GM12875 (cell line): ENCODE data around the gene PLS1.

ENCODE experiments used
- H3K4me3 ChIP-seq: one replicate; pipeline ENCODE4 v1.5.1; 2011; ENCODE audit warnings: low read depth, low read length, control low read depth
- TF ChIP-seq, protein P1 (sequence below): IDR thresholded peaks from 2 replicates; pipeline ENCODE4 v1.5.1; 2011; ENCODE audit warnings: low read depth, mild to moderate bottlenecking, control low read depth, inconsistent platforms, low read length, moderate library complexity, borderline replicate concordance; ENCODE audit not compliant: insufficient read depth

PLS1 gene

DNA sequence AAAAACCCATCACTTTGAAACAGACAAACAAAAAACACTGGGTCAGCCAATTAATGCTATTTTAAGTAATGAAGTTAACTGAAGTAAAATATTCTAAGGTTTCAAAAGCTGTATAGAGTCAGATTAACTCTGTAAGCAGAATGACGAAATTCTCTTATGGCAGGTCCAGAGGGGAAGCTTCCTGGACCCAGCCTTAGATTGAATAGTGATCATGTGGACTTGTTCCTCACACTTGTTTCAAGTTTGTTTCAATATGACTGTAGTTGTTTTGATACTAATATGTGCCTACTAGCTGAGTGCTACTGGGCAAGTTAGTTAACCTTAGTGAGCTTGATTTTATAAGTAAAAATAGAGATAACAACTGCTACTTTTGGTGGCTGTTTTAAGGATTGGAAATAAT, 32.6 kb downstream of the PLS1 start:
- TF ChIP-seq, protein P1, sequence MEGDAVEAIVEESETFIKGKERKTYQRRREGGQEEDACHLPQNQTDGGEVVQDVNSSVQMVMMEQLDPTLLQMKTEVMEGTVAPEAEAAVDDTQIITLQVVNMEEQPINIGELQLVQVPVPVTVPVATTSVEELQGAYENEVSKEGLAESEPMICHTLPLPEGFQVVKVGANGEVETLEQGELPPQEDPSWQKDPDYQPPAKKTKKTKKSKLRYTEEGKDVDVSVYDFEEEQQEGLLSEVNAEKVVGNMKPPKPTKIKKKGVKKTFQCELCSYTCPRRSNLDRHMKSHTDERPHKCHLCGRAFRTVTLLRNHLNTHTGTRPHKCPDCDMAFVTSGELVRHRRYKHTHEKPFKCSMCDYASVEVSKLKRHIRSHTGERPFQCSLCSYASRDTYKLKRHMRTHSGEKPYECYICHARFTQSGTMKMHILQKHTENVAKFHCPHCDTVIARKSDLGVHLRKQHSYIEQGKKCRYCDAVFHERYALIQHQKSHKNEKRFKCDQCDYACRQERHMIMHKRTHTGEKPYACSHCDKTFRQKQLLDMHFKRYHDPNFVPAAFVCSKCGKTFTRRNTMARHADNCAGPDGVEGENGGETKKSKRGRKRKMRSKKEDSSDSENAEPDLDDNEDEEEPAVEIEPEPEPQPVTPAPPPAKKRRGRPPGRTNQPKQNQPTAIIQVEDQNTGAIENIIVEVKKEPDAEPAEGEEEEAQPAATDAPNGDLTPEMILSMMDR = no peak

GRCh38 chr3:142633073-142633472, 36.9 kb downstream of the PLS1 start:
- H3K4me3 ChIP-seq = no peak overlapping the region
- TF ChIP-seq, protein P1 = no peak

More for the DNA sequence above, 32.6 kb downstream of the PLS1 start:
- no peak overlapping the region for H3K4me3 ChIP-seq

DNA sequence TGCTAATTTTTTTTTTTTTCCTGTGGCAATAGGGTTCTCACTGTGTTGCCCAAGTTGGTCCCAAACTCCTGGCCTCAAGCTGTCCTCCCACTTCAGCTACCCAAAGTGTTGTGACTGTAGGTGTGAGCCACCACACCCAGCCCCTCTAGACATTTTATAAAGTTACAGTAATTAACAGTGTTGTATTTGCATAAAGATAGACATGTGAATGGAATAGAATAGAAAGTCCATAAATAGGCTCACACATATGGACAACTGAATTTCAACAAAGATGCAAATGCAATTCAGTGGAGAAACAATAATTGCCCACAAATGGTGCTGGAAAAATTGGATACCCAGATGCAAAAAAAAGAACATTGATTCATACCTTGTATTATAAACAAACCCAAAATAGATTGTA, 39.9 kb downstream of the PLS1 start:
- H3K4me3 ChIP-seq = no peak overlapping the region
- TF ChIP-seq, protein P1 = no peak

- no peak overlapping the region for H3K4me3 ChIP-seq
- TF ChIP-seq, protein P1 = no peak
These were observed 40.5 kb downstream of the PLS1 start for GRCh38 chr3:142636664-142637063.

DNA sequence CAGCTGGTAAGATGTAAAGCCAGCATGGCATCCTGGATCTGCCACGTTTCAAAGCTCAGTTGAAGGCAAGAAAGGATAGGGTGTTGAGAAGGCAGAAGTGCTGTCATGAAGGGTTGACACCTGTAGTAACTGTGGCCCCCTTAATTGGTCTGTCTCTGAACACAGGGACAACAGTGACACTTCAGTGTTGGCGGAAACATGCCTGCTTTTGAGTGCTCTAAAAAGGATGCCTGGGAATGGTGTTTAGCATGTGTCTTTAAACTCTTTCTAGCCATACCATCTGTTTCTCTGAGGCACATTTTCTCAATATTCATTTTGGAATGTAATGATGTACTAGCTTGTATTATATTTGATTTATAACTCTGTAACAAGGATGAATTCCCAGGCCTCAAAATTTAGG, 42.1 kb downstream of the PLS1 start:
- TF ChIP-seq, protein P1 = no peak
- no peak overlapping the region for H3K4me3 ChIP-seq

- no peak overlapping the region for H3K4me3 ChIP-seq
- TF ChIP-seq, protein P1 = no peak
These were observed 45.3 kb downstream of the PLS1 start for GRCh38 chr3:142641504-142641903.

DNA sequence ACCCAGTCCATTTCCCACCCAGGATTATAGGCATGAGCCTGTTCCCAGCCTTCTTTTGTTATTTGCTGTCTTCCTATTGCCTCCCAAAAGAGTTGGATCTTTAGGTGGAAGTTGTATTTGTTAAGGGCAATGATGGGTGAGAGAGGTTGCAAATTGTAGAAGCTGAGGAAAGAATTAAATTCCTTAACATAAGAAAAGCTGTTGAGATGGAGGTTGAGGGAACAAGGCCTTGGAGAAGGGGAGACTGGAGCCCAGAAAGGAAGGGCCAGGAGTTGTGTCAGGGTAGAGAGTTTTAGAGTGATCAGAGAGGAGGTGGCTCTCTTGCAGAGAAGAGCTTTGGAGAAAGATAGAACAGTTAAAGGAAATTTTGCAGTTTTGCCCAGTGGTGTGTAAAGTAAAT, 46.8 kb downstream of the PLS1 start:
- TF ChIP-seq, protein P1 = no peak
- H3K4me3 ChIP-seq = no peak overlapping the region
